Stimulated activated CD4-positive, alpha-beta T cell treated with anti-CD3 and anti-CD28 coated beads, Interleukin-4, amount 100 ng/mL, for 1 hour (primary cell): ENCODE measurements around the gene CDH23.

Experiments
- DNase-seq: peaks from one replicate; pipeline ENCODE4 v3.0.0-alpha.2; 2020

Gene CDH23

DNA sequence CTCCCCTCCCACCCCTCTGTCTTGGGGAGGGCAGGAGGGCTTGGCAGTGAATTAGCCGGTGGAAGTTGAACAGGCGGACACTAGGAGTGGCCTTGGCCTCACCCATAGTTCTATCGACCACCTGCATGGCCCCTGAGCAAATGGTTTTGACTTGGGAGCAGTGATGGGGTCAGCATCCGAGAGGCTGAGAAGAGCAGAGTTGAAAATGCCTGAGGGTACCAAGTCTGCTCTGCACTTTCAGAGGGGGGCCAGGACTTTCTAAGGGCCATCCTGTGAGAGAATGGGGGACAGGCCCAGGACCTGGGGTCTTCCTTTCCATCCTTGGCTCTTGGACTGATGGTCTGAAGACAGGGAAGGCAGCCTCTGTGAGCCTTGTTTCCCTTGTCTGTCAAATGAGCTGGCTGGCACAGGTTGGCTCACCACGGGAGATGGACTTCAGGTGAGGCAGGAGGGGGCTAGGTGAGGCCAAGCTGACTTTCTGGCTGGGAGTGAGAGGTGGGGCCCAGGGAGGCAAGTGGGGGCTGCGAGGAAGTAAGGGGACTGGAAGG is 29.4 kb downstream of the CDH23 start:
- no peak for DNase-seq

- no peak for DNase-seq
Observed at GRCh38 chr10:71427246-71427645, 30.5 kb downstream of the CDH23 start.

GRCh38 chr10:71429304-71429703 is 32.6 kb downstream of the CDH23 start:
- no peak for DNase-seq

DNA sequence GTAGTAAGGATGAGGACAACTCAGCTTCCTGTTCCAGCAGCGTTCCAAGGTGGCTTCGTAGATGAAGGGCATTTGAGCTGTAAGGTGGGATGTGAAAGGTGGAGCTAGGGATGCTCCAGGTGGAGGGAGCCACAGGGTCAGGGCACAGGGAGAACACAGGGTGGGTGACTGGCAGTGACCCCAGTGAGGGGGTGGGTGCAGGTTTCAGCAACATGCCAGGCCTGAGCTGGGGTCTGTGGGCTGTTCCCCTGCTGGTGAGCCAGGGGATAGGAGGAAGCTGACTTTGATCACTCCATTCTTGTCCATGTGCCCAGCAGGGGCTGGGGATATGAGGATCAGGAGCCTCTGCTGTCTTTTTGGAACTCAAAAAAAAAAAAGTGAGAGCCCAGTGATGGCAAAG is 33.2 kb downstream of the CDH23 start:
- DNase-seq = no peak

DNA sequence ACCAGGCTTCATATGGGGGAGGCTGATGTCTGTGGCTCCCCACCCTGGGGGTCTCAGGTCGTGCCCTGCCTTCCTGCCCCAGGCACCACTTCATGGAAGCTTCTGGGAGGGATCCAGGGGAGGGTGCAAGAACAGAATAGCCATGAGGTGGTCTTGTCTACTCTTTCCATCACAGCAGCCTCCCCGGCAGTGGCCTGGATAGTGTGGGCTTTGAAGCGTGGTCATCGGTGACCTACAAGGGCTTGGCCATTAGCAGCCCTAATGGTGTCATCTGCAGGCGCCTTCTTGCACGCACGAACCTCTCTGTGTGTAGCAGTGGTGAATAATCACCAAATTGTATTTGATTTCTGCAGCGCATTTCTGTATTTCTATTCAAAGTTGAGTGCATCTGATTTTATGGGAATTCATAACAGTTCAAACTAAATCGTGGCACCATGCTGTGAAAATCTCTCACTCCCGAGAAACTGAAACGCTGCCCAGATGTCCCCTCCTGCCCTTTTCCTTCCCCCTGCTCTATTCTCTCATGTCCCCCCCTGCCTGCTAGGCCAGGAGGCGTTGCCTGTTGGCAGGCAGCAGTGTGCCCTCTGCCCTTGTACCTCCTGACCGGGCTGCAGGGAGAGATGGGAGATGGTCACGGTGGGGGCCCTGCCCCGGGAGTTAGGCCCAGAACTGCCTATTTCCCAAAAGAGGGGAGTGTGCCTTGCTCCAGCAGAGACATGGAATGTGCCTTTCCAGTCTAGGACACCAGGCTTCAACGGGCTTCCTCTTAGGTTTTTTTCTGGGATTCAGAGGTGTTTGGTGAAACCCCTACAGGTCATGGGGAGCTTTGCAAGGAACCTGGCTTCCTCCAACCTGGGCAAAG is 34.8 kb downstream of the CDH23 start:
- no peak for DNase-seq

DNA sequence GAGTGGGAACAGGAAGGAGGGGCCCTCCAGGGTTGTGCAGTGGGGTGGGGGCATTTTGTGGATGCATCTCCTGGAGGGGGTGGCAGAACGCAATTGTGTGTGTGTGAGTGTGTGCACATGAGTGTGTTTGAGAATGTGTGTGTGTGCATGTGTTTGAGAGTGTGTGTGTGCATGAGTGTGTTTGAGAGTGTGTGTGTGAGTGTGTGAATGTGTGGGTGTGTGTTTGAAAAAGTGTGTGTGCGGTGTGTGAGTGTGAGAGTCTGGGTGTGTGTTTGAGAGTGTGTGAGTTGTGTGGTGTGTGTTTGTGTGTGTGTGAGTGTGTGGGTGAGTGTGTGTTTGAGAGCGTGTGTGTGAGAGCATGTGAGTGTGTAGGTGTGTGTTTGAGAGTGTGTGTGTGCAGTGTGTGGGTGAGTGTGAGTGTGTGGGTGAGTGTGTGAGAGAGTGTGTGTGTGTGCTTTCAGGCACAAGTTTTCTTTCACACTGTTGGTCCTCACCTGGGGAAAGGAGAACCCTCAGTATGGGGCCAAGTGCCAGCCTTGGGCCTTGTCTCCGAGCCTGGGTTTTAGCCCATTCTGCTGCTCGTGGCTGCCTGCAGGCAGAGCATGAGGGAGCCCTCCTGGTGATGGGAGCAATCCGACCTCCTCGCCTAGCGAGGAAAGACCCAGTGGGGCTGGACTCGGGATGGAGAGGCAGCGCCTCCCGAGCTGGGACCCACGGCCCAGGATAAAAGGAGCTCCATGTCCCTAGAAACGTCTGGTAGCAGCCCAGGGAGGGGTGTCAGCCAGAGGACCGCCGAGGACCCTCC is 35.6 kb downstream of the CDH23 start:
- DNase-seq = no peak

GRCh38 chr10:71432956-71433767 is 36.4 kb downstream of the CDH23 start:
- no peak for DNase-seq

- no peak for DNase-seq
Observed at GRCh38 chr10:71433768-71434744, 37.3 kb downstream of the CDH23 start.

DNA sequence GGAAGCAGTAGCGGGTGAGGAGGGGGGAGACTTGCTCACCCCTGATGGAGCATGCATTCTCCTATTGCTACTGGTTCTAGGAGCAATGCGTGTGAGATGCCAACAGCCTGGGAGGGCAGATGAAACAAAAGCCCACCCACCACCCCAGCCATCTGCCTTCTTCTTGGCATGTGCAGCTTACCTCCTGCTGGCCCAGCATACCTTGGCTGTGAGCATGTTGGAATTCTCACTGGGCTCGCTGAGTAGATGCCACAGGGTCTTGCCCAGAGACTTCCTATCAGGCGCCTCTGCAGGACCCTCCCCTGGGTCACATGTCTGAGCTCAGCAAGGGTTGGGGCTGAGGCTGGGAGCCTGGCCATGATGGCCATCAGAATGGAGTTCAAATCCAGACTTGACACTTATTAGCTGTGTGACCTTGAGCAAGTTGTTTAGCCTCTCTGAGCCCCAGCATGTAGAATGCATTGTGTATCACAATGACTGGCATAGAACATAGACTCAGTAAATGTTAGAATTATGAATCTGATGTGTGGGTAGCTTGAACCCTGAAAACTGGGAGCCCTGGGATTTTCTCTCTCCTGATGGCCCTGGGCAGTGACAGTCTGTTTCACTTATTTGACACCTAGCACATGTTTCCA is 38.2 kb downstream of the CDH23 start:
- no peak for DNase-seq

- DNase-seq = no peak
Observed at GRCh38 chr10:71435571-71436267, 39.0 kb downstream of the CDH23 start.

DNA sequence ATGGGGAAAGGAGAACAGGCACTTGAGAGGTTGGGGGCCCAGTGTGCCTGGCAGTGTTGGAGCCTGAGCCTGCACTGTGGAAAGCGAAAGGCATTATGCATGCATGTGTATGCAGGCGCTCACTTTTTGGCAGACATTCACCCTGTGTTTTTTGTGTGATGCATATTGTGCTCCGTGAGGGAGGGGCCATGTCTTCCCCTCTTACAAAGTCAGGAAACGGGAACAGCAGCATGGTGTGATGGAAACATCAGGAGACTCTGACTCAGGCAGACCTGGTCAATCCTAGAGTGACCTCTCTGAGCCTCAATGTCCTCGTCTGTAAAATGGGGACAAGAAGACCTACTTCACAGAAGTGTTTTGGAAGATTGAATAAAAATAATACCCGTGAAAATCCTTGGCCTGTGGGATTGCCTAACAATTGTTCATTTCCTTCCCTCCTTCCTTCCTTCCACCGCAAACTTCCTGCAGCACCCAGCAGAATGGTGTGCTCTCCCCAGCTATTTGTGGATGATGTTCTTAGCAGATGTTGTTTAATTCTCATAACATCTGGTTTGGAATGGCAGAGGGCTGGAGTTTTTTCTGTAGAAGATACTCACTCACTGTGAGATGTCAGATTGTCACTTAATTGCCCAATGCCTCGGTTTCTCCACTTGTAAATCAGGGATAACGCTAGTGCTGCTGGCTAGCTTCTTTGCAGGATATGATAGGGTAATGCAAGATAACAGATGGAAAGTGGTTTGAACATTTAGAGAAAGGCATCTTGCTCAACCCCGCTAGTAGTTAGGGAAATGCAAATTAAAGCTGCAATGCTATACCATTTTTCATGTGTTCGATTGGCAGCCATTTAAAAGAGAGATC is 39.8 kb downstream of the CDH23 start:
- no peak for DNase-seq

- DNase-seq = no peak
Observed at GRCh38 chr10:71437537-71438092, 40.9 kb downstream of the CDH23 start.

- DNase-seq = no peak
Observed at GRCh38 chr10:71438761-71439160, 42.0 kb downstream of the CDH23 start.

DNA sequence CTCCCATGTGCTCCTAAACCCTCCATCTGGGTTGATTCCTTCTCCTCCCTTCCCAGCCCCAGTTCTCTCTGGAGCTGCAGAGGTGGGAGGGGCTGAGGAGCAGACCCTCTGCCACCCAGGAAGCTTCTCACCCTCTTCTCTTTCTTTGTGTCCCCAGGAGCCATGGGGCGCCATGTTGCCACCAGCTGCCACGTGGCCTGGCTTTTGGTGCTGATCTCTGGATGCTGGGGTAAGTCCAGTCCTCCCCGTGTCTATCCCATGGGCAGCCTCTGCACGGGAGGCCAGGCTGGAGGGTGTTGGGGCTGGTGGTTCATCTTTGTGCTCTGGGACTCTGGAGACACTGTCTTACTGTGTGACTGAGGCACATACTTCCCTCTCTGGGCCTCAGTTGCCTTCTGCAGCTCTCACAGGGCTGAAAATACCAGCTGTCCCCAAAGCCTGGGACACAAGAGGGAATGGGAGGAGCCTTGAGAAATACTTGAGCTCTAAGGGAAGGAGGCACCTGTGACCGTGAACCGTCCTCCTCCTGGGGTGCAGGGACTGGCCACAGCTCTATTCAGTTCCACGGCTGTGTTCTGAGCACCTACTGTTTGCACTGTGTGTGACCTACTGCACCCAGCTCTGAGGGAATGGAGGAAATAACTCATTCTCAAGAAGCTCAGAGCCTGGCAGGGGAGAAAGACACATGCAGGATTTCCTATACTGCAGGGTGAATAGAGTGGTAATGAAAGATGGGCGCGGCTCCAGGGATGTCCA is 43.1 kb downstream of the CDH23 start:
- no peak for DNase-seq

DNA sequence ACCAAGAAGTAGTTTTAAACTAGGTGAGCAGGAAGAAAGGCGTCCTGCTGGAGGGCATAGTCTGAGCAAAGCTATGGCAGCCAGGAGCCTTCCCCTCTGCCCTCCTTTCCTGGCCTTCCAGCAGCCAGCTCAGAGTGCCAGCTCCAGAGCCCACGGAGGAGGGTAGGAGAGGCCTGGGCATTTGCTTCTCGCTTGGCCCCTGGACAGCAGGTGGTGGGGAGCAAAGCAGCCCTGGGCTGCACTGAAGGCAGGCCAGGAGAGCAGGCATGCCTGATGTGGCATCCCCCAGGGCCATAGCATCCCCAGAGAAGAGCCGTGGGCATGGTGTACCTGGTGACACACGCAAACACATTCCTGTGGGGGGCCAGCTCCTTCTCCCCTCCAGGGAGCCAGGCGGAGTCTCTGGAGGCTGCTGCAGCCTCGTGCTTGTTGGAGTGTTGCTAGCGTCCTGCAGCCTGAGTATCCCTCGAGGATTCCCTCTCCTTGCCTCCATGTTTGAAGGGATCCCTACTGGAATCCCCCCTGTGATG is 43.9 kb downstream of the CDH23 start:
- no peak for DNase-seq

- no peak for DNase-seq
Observed at GRCh38 chr10:71442000-71442399, 45.3 kb downstream of the CDH23 start.

DNA sequence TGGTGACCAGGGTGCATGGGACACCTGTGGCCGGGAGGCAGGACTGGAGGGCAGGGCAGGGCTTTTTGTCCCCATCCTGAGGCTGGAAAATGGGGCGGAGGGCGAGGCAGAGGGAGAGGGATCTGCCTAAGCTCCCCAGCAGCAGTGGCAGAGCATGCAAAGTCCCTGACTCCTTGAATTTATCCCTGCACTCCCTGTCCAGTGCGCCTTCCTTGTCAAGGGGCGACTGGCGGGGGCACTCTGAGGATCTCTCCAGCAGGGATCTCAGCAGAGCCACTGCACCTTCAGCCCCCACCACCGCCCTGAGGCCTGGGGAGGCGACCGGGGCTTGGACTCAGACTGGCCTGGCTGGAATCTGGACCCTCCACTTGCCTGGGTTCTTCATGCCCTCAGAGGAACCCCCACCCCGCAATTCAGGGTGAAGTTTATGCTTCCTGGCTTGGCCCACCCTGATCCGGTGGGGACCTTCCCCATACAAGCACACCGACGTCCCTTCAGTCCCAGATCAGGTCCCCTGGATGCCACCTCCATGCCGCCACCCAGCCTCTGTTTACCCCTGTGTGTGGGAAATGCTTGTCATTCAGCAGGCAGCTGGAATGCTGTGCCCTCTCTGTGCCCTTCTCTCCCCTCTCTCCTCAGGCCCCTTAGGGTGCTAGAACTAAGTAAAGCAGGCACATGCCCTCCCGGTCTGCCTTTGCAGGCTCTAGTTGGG is 46.3 kb downstream of the CDH23 start:
- DNase-seq = no peak
